Type B pancreatic cell (in vitro differentiated cells): ENCODE data around the gene ZNF639. TPM values are rescaled to one million over a fixed set of nuclear protein-coding genes. Genes with fewer than 3 reads are reported as not detected.

Experiments used
- DNase-seq: peaks from one replicate; pipeline ENCODE4 v3.0.0; 2021; ENCODE audit warnings: mixed read lengths; ENCODE audit not compliant: unreplicated experiment; ENCODE audit errors: extremely low spot score
- H3K27ac Mint-ChIP-seq: 2 replicates; pipeline ENCODE4 v1.8.0; 2021; ENCODE audit warnings: mild to moderate bottlenecking, mixed read lengths
- H3K27me3 Mint-ChIP-seq: 2 replicates; pipeline ENCODE4 v1.8.0; 2021; ENCODE audit warnings: mixed read lengths
- H3K36me3 Mint-ChIP-seq: 2 replicates; pipeline ENCODE4 v1.8.0; 2021; ENCODE audit warnings: mixed read lengths
- H3K4me1 Mint-ChIP-seq: one replicate; pipeline ENCODE4 v1.8.0; 2021; ENCODE audit warnings: mixed read lengths; ENCODE audit not compliant: unreplicated experiment
- H3K4me3 Mint-ChIP-seq: 2 replicates; pipeline ENCODE4 v1.8.0; 2021; ENCODE audit warnings: mild to moderate bottlenecking, mixed read lengths
- H3K9me3 Mint-ChIP-seq: 2 replicates; pipeline ENCODE4 v1.8.0; 2021; ENCODE audit warnings: mixed read lengths
- total RNA-seq: library from RNA; stranded (reverse); gene quantifications from 2 replicates; pipeline ENCODE4 v1.2.1, GENCODE V29; 2021; ENCODE audit warnings: low replicate concordance
- TF ChIP-seq, protein P1 (sequence below): fragments of 200-600 bp; sonication (generic); conservative IDR thresholded peaks from 2 replicates; pipeline ENCODE4 v1.5.0; 2021; ENCODE audit warnings: antibody characterized with exemption, mild to moderate bottlenecking

Gene ZNF639
- total RNA-seq, 1 donor from 2014 or later: 33.2 TPM

DNA sequence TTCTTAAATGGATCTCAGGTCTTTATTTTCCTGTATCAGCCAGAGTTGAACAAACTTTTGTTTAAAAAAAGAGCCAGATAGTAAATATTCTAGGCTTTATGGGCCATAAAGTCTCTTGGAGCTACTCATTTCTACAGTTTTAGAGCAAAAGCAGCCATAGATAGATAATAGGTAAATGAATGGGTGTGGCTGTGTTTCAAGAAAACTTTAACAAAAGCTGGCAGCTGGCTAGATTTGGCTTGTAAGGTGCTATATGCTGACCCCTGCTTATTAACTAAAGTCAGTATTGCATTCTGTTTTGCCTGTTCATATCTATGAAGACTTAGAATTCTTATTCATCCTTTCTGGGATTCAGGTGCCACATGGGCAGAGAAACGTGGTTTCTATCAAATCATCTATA, 53.6 kb downstream of the ZNF639 start:
- H3K4me3 Mint-ChIP-seq: no peak overlapping the region
- H3K9me3 Mint-ChIP-seq: no peaks in the 10 kb centered on the region
- H3K4me1 Mint-ChIP-seq: no peaks in the 10 kb centered on the region
- H3K27ac Mint-ChIP-seq: no peak overlapping the region
- no peaks in the 10 kb centered on the region for H3K27me3 Mint-ChIP-seq
- DNase-seq: no peak
- TF ChIP-seq, protein P1, sequence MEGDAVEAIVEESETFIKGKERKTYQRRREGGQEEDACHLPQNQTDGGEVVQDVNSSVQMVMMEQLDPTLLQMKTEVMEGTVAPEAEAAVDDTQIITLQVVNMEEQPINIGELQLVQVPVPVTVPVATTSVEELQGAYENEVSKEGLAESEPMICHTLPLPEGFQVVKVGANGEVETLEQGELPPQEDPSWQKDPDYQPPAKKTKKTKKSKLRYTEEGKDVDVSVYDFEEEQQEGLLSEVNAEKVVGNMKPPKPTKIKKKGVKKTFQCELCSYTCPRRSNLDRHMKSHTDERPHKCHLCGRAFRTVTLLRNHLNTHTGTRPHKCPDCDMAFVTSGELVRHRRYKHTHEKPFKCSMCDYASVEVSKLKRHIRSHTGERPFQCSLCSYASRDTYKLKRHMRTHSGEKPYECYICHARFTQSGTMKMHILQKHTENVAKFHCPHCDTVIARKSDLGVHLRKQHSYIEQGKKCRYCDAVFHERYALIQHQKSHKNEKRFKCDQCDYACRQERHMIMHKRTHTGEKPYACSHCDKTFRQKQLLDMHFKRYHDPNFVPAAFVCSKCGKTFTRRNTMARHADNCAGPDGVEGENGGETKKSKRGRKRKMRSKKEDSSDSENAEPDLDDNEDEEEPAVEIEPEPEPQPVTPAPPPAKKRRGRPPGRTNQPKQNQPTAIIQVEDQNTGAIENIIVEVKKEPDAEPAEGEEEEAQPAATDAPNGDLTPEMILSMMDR: no peak
- peaks cover 27% of the 10 kb centered on the region for H3K36me3 Mint-ChIP-seq

Other genes starting within 250 kb of the ZNF639 start
- gene PIK3CA, start 174.7 kb upstream of the ZNF639 start, total RNA-seq: 16.0 and 17.6 TPM in 2 replicates
- 2.0 and 2.4 TPM in 2 replicates for gene KCNMB3, start 71.9 kb upstream of the ZNF639 start, total RNA-seq
- gene MFN1, start 24.7 kb downstream of the ZNF639 start, total RNA-seq: 42.3 and 53.3 TPM in 2 replicates
- 11.9 and 26.8 TPM in 2 replicates for gene GNB4, start 128.4 kb downstream of the ZNF639 start, total RNA-seq
- 53.8 and 69.5 TPM in 2 replicates for gene ACTL6A, start 239.9 kb downstream of the ZNF639 start, total RNA-seq